ENCODE measurements around the gene HDHD3.

DNA sequence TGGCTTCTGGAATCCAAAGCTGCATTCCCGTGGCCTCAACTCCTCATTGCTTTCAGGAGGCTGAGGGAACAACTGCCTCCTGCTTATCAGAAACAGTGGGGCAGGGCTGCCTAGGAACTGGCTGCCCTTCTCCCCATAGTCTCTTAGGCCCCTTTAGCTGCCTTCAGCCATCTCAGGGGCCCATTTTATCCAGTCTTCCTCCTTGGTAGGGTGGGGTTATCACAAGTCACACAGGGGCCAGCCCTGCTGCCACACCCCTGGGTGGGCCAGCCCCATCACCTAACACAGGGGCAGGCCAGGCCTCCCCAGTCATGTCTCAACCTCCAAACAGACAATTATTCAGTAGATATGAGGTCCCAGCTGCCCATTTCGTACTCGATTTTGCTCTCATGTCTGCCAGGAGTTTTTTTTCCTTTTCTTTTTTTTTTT, 20.4 kb upstream of the HDHD3 start:
- TF ChIP-seq, protein P1, sequence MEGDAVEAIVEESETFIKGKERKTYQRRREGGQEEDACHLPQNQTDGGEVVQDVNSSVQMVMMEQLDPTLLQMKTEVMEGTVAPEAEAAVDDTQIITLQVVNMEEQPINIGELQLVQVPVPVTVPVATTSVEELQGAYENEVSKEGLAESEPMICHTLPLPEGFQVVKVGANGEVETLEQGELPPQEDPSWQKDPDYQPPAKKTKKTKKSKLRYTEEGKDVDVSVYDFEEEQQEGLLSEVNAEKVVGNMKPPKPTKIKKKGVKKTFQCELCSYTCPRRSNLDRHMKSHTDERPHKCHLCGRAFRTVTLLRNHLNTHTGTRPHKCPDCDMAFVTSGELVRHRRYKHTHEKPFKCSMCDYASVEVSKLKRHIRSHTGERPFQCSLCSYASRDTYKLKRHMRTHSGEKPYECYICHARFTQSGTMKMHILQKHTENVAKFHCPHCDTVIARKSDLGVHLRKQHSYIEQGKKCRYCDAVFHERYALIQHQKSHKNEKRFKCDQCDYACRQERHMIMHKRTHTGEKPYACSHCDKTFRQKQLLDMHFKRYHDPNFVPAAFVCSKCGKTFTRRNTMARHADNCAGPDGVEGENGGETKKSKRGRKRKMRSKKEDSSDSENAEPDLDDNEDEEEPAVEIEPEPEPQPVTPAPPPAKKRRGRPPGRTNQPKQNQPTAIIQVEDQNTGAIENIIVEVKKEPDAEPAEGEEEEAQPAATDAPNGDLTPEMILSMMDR (IDR thresholded peaks at IDR 0.05) = no peak
- TF ChIP-seq POLR2A (IDR thresholded peaks at IDR 0.05) = no peak

Data from thyroid gland (tissue), 4 donors.